ENCODE results near the gene TLE1.

The TLE1 gene

DNA sequence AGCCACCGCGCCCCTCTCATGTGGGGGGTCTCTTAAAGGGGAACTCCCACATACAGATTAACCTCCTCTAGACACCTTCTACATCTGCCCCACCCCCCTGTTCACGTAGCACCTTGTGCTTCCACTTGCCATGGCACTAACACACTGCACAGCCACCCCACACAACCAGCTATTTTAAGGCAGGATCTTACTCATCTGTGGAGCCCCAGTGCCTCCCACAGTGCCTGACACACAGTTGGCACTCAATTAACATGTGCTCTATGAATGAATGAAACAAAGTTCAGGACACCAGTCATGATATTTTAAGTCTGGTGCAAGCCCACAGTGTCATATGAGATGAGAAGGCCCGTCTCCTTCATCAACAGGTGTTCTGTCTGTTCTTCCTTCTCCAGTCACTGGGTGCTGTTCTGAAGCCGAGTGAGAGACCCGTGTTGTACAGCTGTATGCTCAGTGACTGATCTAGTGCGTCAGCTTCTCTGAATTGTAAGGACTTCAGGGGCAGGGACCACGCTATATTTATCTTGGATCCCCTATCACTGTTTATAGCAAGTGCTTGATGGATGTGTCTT, 149.1 kb downstream of the TLE1 start:
- DNase-seq = no peak

DNA sequence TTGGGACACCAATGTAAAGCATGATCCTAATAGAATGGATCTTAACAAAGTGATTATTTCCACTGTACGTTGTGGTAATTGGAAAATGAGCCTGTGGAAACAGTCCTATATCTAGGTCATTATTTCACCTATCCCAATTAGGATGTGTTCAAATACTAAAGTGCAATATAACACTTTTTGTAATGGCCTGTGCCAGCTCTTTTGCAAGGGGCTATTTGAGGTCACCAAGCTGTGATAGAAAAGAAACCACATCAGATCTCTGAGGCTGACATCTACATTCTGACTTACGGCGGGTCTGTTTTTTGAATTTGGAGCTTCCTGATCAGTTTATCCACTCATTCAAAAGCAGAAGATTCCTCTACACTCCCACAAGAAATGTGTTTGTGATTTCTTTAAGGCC, 150.0 kb downstream of the TLE1 start:
- DNase-seq = no peak

- no peak for DNase-seq
Measured at GRCh38 chr9:81538890-81539289, 150.5 kb downstream of the TLE1 start.

- no peak for DNase-seq
Measured at GRCh38 chr9:81537964-81538363, 151.4 kb downstream of the TLE1 start.

GRCh38 chr9:81536242-81537025, 152.9 kb downstream of the TLE1 start:
- DNase-seq = no peak

DNA sequence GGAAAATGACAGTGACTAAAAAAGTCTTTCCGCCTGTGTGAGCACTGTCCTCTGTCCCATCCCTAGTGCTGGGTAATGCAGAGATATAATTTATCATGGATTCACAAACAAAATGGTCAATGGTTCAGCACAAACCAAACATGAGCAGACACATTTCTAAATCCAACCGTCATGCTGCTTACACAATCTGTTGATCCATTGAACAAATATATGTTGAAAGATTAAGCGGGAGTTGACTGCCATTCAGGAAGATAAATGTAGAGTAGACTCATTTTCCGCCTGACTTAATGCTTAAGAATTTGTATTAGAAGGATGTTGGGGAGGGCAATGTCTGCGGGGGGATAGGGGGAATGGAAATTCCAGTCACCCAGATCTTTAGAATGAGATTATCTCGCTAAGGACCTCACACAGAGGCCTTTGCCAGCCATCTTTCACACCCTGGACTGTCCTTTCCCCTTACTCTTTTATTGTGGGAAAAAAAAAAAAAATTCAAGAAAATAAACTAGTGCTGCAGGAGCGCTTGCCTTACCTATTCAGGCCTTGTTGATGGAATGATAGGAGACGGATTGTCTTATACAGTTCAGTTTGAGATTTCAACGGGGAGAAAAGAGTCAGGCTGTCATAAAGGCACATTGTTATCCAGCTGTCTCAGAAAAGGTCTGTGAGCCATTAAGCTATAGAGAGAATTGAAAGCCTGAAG, 153.7 kb downstream of the TLE1 start:
- DNase-seq = no peak

DNA sequence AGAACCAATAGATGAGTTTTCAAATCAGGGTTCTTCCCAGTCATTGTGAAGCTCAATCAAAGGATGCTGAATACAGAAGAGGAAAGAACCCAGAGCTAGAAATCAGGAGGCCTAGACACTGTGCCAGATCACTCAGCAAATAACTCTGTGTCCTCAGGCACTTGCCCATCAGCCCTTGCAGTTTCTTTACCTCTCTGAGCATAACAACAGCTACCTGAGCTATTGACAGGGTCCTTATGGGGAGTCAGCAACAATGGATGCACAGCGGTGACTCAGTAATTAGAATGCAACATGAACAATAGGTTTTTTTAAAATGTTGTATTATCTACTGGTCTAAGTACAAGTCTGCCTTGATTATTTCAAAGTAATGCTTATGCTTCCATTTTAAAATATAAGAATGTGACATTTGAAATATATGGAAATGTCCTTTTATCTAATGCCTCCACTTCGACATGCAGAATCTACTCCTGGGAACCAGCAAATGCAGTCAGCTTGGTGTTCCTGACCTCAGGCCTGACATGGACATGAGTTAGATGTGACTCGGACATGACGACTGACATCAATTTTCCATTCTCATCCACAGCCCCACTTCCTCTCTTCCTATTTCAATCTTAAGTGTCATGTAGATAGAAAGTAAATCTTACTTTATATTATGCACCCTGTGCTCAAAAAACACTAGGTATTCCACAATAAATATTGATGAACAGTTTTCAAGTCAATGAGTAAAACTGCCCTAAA, 155.0 kb downstream of the TLE1 start:
- no peak for DNase-seq

Measured in NCI-H1436 treated with DMSO at 0.1 percent for 48 hours (cell line).